PC-3 (cell line): ENCODE measurements around the gene GSK3B.

Source experiments
- CTCF ChIP-seq: fragments of 300-600 bp; sonication (generic); conservative IDR thresholded peaks from 2 replicates; pipeline ENCODE4 v1.5.1; 2017; ENCODE audit warnings: antibody characterized with exemption, low read depth, mild to moderate bottlenecking, low read length
- EZH2 ChIP-seq: fragments of 300-600 bp; sonication (generic); IDR thresholded peaks from one replicate; pipeline ENCODE4 v1.6.1; 2017; ENCODE audit warnings: antibody characterized with exemption, mild to moderate bottlenecking, low read length; ENCODE audit not compliant: unreplicated experiment
- EZH2phosphoT487 ChIP-seq: fragments of 300-600 bp; sonication (generic); IDR thresholded peaks from 2 replicates; pipeline ENCODE4 v1.6.1; 2018; ENCODE audit warnings: mild to moderate bottlenecking, antibody characterized with exemption, low read length, borderline replicate concordance

DNA sequence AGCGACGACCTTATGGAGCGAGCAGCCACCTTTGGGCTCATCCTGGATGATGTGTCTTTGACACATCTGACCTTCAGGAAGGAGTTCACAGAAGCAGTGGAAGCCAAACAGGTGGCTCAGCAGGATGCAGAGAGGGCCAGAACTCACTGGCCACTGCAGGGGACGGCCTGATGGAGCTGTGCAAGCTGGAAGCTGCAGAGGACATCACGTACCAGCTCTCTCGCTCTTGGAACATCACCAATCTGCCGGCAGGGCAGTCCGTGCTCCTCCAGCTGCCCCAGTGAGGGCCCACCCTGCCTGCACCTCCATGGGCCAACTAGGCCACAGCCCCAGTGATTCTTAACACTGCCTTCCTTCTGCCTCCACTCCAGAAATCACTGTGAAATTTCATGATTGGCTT is 302.0 kb downstream of the GSK3B start:
- TF ChIP-seq CTCF = no peak
- TF ChIP-seq EZH2phosphoT487 = no peak
- TF ChIP-seq EZH2 = no peak
